HepG2 (cell line): ENCODE data around the gene FOXN3. TPM values are rescaled to one million over a fixed set of nuclear protein-coding genes. Genes with fewer than 3 reads are reported as not detected.

ENCODE experiments used
- ATAC-seq: fragments of 200-7000 bp; cut with Tn5 transposase; 3 replicates; pipeline ENCODE4 v1.9.1; 2020; ENCODE audit warnings: mild to moderate bottlenecking, moderate library complexity
- BruUV-seq: library from RNA; stranded (reverse); fragments of 400-500 nt; replicated peaks from 2 replicates; lab custom pipeline; 2021; lab: Mats Ljungman, UMichigan
- CTCF ChIA-PET: fragments of 300-600 bp; formaldehyde crosslinking; extraction: SDS; loops from one replicate; lab custom pipeline; 2021; ENCODE audit warnings: low total read pairs, inconsistent platforms, low intra/inter-chr PET ratio; lab: Yijun Ruan, JAX
- POLR2A ChIA-PET: fragments of 350-600 bp; sonication (Branson Sonifier 250); formaldehyde crosslinking; loops from one replicate; lab custom pipeline; 2020; ENCODE audit warnings: antibody characterized with exemption, inconsistent platforms; lab: Yijun Ruan, JAX
- DNase-seq: peaks from one replicate; pipeline ENCODE4 v3.0.0-alpha.2; 2015; ENCODE audit warnings: low spot score
- FAIRE-seq: peaks from 3 replicates; lab custom pipeline; 2011; peaks lifted over from hg19 to GRCh38; lab: Jason Lieb, UNC
- H2AFZ ChIP-seq: one replicate; pipeline ENCODE4 v1.6.1; 2011; ENCODE audit warnings: low read length, inconsistent platforms
- H3K27ac ChIP-seq: fragments of 300-600 bp; 3 replicates; pipeline ENCODE4 v1.8.0; 2011; ENCODE audit warnings: mixed run types, mild to moderate bottlenecking, mixed read lengths, low read length, inconsistent platforms; ENCODE audit not compliant: insufficient read depth; ENCODE audit errors: extremely low read length
- H3K27me3 ChIP-seq, 2 experiments: fragments of 200-600 bp in 1 of 2; 2 replicates in 1 of 2; 3 replicates in 1 of 2; pipeline versions ENCODE4 v1.6.0 to v1.8.0; 2011; ENCODE audit warnings: low read length in 2 of 2, mild to moderate bottlenecking in 2 of 2, moderate library complexity in 2 of 2, inconsistent platforms in 1 of 2; ENCODE audit not compliant: insufficient read depth in 2 of 2, control insufficient read depth in 1 of 2
- H3K36me3 ChIP-seq, 2 experiments: fragments of 200-600 bp in 1 of 2; replicated peaks in 1 of 2; 2 replicates in 1 of 2; 3 replicates in 1 of 2; pipeline versions ENCODE4 v1.5.1 to v1.8.0; 2011; ENCODE audit warnings: low read length in 2 of 2, inconsistent platforms in 1 of 2; ENCODE audit not compliant: insufficient read depth in 2 of 2, control insufficient read depth in 1 of 2
- H3K4me1 ChIP-seq: 2 replicates; pipeline ENCODE4 v1.5.1; 2012; ENCODE audit warnings: low read length, inconsistent platforms; ENCODE audit not compliant: insufficient read depth
- H3K4me2 ChIP-seq: 2 replicates; pipeline ENCODE4 v1.6.0; 2011; ENCODE audit warnings: low read depth, low read length, inconsistent platforms
- H3K4me3 ChIP-seq, 3 experiments: fragments of 200-600 bp in 1 of 3; sonication (generic), shearing (Covaris generic) in 1 of 3; replicated peaks in 1 of 3; 2 replicates each; pipeline ENCODE4 v1.5.1; 2011 to 2016; ENCODE audit warnings: low read length in 3 of 3, inconsistent platforms in 2 of 3, low read depth in 2 of 3, mild to moderate bottlenecking in 2 of 3, control low read depth in 1 of 3, mixed read lengths in 1 of 3; ENCODE audit not compliant: insufficient read depth in 1 of 3
- H3K79me2 ChIP-seq: one replicate; pipeline ENCODE4 v1.6.1; 2011; ENCODE audit warnings: low read length, inconsistent platforms; ENCODE audit not compliant: insufficient read depth
- H3K9ac ChIP-seq: 2 replicates; pipeline ENCODE4 v1.6.0; 2011; ENCODE audit warnings: mild to moderate bottlenecking, low read depth, low read length, inconsistent platforms; ENCODE audit not compliant: insufficient read depth
- H3K9me3 ChIP-seq: 2 replicates; pipeline ENCODE4 v1.5.1; 2012; ENCODE audit warnings: mild to moderate bottlenecking, low read length
- H4K20me1 ChIP-seq: 2 replicates; pipeline ENCODE4 v1.6.0; 2011; ENCODE audit warnings: inconsistent platforms, mild to moderate bottlenecking, low read length, moderate library complexity; ENCODE audit not compliant: insufficient read depth
- ADNP ChIP-seq: sonication (generic); formaldehyde crosslinking; IDR thresholded peaks from 2 replicates; pipeline ENCODE4 v1.4.0; 2020; ENCODE audit warnings: missing genetic modification reagents
- FOXM1 ChIP-seq: sonication (generic); formaldehyde crosslinking; IDR thresholded peaks from 2 replicates; pipeline ENCODE4 v1.5.0; 2020; ENCODE audit warnings: missing genetic modification reagents
- HMGA1 ChIP-seq: sonication (generic); formaldehyde crosslinking; conservative IDR thresholded peaks from 2 replicates; pipeline ENCODE4 v1.4.0; 2020; ENCODE audit warnings: missing genetic modification reagents
- JUNB ChIP-seq: sonication (generic); formaldehyde crosslinking; IDR thresholded peaks from 2 replicates; pipeline ENCODE4 v1.8.0; 2022; ENCODE audit warnings: missing genetic modification reagents, mild to moderate bottlenecking, borderline replicate concordance
- KAT2B ChIP-seq: fragments of 150-350 bp; IDR thresholded peaks from 2 replicates; pipeline ENCODE4 v1.6.1; 2014; ENCODE audit warnings: low read depth, low read length, borderline replicate concordance
- KIAA2018 ChIP-seq: sonication (generic); formaldehyde crosslinking; IDR thresholded peaks from 2 replicates; pipeline ENCODE4 v1.5.0; 2020; ENCODE audit warnings: mild to moderate bottlenecking, missing genetic modification reagents, borderline replicate concordance
- MXD3 ChIP-seq: IDR thresholded peaks from 2 replicates; pipeline ENCODE4 v1.6.1; 2016; ENCODE audit warnings: mild to moderate bottlenecking, missing biosample characterization, missing genetic modification reagents
- PAF1 ChIP-seq: IDR thresholded peaks from 2 replicates; pipeline ENCODE4 v1.6.1; 2016; ENCODE audit warnings: missing genetic modification reagents, missing compliant biosample characterization
- SP140L ChIP-seq: sonication (generic); formaldehyde crosslinking; IDR thresholded peaks from 2 replicates; pipeline ENCODE4 v1.4.0; 2020; ENCODE audit warnings: missing genetic modification reagents, borderline replicate concordance
- TEF ChIP-seq: sonication (generic); formaldehyde crosslinking; IDR thresholded peaks from 2 replicates; pipeline ENCODE4 v1.5.0; 2020; ENCODE audit warnings: missing genetic modification reagents
- ZNF274 ChIP-seq: sonication (generic); formaldehyde crosslinking; IDR thresholded peaks from 2 replicates; pipeline ENCODE4 v1.5.1; 2020; ENCODE audit warnings: mild to moderate bottlenecking, missing genetic modification reagents
- ZNF34 ChIP-seq: sonication (generic); formaldehyde crosslinking; IDR thresholded peaks from 2 replicates; pipeline ENCODE4 v1.4.0; 2020; ENCODE audit warnings: mild to moderate bottlenecking, missing genetic modification reagents, borderline replicate concordance
- ZNF550 ChIP-seq: sonication (generic); formaldehyde crosslinking; IDR thresholded peaks from 2 replicates; pipeline ENCODE4 v1.4.0; 2020; ENCODE audit warnings: mild to moderate bottlenecking, missing genetic modification reagents, borderline replicate concordance
- ZNF766 ChIP-seq: sonication (generic); formaldehyde crosslinking; IDR thresholded peaks from 2 replicates; pipeline ENCODE4 v1.5.0; 2020; ENCODE audit warnings: missing genetic modification reagents, borderline replicate concordance
- ZNF776 ChIP-seq: sonication (generic); formaldehyde crosslinking; IDR thresholded peaks from 2 replicates; pipeline ENCODE4 v1.4.0; 2020; ENCODE audit warnings: mild to moderate bottlenecking, missing genetic modification reagents
- WGBS: methylation state at CpG from one replicate; pipeline ENCODE4 v1.1.6; 2017; ENCODE audit warnings: low lambda C conversion rate; 5-methylcytosine and 5-hydroxymethylcytosine counted together
- in situ Hi-C: cut with HindIII; loops from 2 replicates; pipeline ENCODE4 v1.10.0; 2017; ENCODE audit warnings: low pct_unique_long_range_greater_than_20kb; ENCODE audit not compliant: extremely low pct_ligation_motif_present
- intact Hi-C: fragments of 100-400 bp; cut with micrococcal nuclease; formaldehyde crosslinking; loops from one replicate; pipeline ENCODE4 v1.10.0; 2022; ENCODE audit not compliant: unreplicated experiment
- polyA plus RNA-seq, 8 experiments: library from polyadenylated mRNA; depleted of rRNA in 3 of 8; stranded (reverse) in 7 of 8; unstranded in 1 of 8; fragments of >200 nt; fragmentation: Illumina TruSeq in 4 of 8; extraction: Trizol in 4 of 8; gene quantifications; 2 replicates each; pipeline versions ENCODE4 v1.2.1 to v1.2.3, GENCODE V29; 2011 to 2016; ENCODE audit warnings: low read depth in 4 of 8, missing spikeins in 1 of 8, mixed read lengths in 1 of 8; ENCODE audit not compliant: insufficient read depth in 1 of 8
- total RNA-seq, 5 experiments: library from RNA; depleted of rRNA; stranded (reverse); fragments of >200 nt; fragmentation: Illumina TruSeq; extraction: Trizol; gene quantifications; 2 replicates each; pipeline ENCODE4 v1.2.3, GENCODE V29; 2016; ENCODE audit warnings: low read depth in 1 of 5

FOXN3 gene
- total and polyA plus RNA-seq, 2 of the 13 experiments (the other 11 are each of a cell fraction or from before 2014, with no cell fraction given), result 32.4 to 70.2 TPM

GRCh38 chr14:89465876-89466275, 48.8 kb upstream of the FOXN3 start:
- Histone ChIP-seq H2AFZ (no peak overlapping the region), H3K9me3 (no peaks in the 10 kb centered on the region), H3K27ac (no peak overlapping the region), H3K4me2 (no peak overlapping the region), H4K20me1 (no peaks in the 10 kb centered on the region), H3K4me3 (no peak overlapping the region), H3K4me1 (peaks cover 7% of the 10 kb centered on the region), H3K79me2 (no peaks in the 10 kb centered on the region), H3K9ac (no peak overlapping the region), H3K36me3 (no peaks in the 10 kb centered on the region; a peak in 2 of 5 replicates), H3K27me3 (no peaks in the 10 kb centered on the region)
- POLR2A ChIA-PET, result no interaction called here
- BruUV-seq, result no TSS peak
- in situ Hi-C loops, result no loop called here
- DNase-seq (no peak), FAIRE-seq (no peak), ATAC-seq (no peak)
- CTCF ChIA-PET, result no interaction called here
- TF ChIP-seq HMGA1, result no peak
- TF ChIP-seq ZNF776 (CRISPR knock-in tag), result no peak
- TF ChIP-seq JUNB (CRISPR knock-in tag), result no peak
- TF ChIP-seq ZNF34 (CRISPR knock-in tag), result no peak
- TF ChIP-seq KIAA2018 (CRISPR knock-in tag), result no peak
- no peak for TF ChIP-seq PAF1
- no peak for TF ChIP-seq FOXM1 (CRISPR knock-in tag)
- no peak for TF ChIP-seq KAT2B
- no peak for TF ChIP-seq ZNF766 (CRISPR knock-in tag)
- TF ChIP-seq ZNF550 (CRISPR knock-in tag), result no peak
- TF ChIP-seq ADNP (CRISPR knock-in tag), result no peak
- no peak for TF ChIP-seq SP140L
- no peak for TF ChIP-seq MXD3 (CRISPR knock-in tag)
- TF ChIP-seq ZNF274 (CRISPR knock-in tag), result no peak
- TF ChIP-seq TEF (CRISPR knock-in tag), result no peak
- 76% methylated on average over 5 of the region's 5 CpGs for WGBS
- intact Hi-C loops, result no loop called here
